CD4-positive, alpha-beta T cell treated with Interleukin-6 for 4 hours (primary cell): ENCODE results near the gene SMC4.
A peak's percentile ranks its signal among the peaks of the same experiment; 100 is the strongest.
"Not testable (repeated sequence)": the region's sequence is repeated elsewhere in the genome, so short reads cannot be mapped to it uniquely, and the experiment has no call there.

Experiments
- DNase-seq: peaks from one replicate; pipeline ENCODE4 v3.0.0-alpha.2; 2020; ENCODE audit warnings: mixed read lengths

Gene SMC4

DNA sequence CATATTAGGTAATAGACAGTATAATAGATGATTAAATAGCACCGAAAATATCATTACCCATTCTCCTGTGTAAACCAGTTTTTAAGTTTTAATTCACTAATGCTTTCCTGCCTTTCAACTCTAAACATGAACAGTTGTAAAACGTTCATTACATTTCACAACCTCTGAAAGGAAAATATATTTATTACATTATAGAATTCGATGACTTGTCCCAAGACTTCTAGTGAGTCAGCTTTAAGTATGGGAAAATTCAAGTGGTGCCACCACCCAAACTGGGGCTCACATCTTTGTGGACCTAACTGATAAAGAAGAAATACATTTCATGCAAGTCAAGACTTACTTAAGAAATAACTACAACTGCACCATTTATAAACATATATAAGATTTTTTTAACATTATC, 48.1 kb downstream of the SMC4 start:
- DNase-seq: no peak

DNA sequence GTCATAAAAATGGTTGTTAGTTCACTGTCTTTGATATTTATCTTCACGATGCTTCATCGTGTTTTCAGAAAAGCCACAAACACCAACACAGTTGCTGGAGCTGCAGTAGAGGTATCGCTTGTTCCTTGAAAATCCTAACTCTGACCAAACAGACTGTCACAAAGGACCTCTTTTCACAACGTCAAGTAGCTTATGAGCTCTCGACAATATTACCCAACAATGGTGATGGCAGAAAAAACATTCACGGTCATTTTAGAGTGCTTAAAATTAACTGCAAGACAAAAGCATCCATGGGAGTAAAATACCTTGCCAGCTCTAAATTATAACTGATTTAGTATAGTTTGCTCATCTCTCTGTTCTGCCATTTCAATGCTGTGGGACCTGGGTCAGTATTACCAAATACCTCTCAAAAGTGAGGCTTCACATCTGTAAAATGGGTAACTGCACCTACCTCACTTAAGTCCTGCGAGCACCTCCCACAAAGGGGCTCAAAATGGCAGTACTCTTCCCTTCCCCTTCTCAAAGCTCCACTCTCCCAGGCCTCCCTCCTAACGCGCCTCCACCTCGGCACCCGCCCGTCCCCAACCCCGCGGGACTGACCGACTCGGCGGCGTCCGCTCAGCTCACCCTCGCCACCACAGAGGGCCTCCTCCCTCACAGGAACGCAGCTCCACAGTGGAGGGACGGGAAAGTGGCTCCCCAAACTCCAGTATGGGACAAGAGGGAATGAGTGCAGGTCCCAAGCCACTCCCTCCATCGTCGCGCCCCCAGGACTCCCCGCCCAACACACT, 49.6 kb downstream of the SMC4 start:
- no peak for DNase-seq

DNA sequence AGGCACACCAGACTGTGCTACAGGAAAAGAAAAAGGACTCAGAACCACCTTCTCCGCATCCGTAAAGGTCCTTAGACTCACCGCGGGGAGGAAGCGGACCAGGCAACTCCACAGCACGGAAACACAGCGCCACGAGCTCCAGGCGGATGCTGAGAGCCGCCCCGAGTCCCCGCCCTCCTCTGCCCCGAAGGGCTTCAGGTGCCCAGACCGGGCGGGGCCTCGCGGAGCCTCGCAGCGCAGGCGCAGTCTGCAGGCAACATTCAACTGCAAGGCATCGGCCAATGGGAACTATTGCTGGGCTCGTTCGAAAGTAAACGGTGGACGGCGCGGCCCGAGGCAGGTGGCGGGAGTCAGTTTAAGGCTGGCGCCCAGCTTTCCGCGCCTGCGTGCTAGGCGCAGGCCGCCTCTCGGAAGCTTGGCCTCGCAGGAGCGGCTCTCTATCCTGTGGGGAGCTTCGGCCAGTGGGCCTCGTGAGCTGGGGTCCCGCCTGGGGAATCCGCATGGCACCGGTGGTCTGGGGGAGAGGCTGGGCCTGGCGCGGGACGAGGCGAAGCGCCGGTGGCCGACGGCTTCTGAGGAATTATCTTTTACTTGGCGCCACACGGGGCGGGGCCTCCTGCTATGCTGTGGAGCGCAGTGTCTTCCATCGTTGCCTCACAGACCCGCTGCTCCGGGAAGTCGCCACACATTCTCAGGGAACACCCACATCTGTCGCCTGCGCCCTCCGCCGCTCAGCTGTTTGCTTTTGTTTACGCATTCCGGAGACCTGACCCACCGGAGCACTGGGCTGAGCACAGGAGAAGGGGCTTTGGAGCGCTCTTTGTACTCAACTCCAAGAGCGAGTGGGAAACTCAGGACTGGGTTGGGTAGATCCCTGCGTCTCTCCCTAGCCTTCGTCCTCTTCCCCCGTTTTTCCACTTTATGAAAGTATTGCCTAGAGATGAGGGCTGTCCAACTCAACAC, 50.5 kb downstream of the SMC4 start, which contains the start of gene TRIM59:
TRIM59 (minus strand) TSS at position 151 of the 963 bp plus-strand sequence. CDS start 10,603 bp downstream, outside the sequence.
- peak; percentile 99 for DNase-seq

DNA sequence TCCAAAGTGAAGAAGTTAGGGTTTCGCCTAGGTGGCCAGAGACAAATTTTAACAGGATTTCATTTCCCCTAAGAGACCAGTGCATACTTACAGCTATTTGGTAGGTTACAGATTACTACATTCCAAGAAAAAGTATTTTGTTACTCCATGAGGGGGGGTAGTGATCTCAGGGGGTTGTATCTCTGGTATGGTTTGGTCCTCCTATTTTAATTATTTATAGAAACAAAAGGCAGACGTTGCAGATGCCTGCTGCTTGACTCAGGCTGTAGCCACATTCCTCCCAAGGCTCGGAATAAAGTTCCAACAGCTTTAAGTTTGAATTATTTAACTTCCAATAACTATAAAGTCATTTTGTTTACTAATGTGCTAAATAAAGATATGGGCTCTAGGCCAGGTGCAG, 51.4 kb downstream of the SMC4 start:
- no peak for DNase-seq

DNA sequence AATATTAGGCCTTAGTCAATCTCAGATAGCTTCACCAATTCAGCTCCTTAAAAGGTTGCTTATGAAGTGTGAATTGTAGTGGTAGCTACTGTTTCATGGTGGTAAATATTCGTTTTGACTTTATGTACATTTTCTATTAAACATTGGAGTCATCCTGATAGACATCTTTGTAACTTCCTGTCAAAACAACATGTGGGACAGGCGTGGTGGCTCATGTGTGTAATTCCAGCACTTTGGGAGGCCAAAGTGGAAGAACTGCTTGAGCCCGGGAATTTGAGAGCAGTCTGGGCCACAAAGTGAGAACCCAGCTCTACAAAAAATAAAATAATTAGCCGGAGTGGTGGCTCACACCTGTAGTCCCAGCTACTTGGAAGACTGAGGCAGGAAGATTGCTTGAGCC, 52.2 kb downstream of the SMC4 start:
- DNase-seq: no peak

- not testable (repeated sequence) for DNase-seq
Observed at GRCh38 chr3:160452251-160452650, 52.8 kb downstream of the SMC4 start.

- no peak for DNase-seq
Observed at GRCh38 chr3:160454995-160455394, 55.5 kb downstream of the SMC4 start.

DNA sequence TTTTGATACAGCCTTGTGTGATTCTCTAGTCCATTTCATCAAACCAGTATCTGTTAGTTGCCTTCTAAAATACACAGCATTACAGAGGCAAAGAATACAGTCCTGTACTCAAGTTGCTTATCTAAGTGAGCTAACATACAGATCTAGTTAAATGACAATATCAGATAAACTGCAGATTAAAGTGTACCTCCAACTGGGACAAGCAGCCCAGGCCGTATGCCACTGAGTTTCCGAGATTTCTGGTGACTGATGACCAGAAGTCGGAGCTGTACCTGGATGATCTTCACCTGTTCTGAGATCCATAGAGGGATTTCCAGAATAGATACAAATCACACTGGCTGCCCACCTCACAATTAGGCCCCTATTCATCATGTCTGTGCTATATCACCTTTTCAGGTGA, 56.4 kb downstream of the SMC4 start:
- DNase-seq: no peak

DNA sequence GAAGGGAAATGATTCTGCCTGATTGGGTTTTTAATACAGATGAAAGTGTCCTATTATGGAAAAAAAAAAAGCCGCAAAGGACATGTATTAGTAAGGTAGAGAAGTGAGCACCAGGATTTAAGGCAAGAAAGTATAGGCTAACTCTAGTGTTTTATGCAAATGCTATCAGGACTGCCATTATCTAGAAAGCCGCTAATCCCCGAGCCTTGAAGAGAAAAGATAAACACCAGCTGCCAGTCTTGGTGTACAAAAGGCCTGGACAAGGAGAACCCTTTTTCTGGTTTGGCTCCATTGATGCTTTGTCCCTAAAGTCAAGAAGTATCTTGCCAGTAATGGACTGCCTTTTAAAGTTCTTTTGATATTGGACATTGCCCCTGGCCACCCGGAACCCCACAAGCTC, 58.7 kb downstream of the SMC4 start:
- no peak for DNase-seq

- no peak for DNase-seq
Observed at GRCh38 chr3:160459450-160459970, 60.1 kb downstream of the SMC4 start.

DNA sequence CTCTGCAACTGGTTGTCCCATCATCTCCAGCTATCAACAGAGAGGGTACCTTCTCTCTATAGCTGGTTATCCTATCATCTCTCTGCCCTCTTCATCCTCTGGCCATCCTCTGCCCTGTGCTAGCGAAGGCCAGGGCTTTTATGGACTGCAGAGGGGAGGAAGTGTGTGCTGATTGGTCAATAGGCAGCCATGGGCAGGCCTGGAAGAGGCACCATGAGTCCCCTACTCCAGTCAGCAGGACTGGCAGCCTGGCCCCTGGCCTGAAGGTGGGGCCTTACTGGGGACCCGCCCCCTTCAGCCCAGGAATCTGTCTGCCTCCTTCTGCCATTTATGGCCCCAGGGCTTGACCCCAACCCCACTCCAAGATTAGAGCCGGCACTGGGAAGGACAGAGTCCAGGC, 60.6 kb downstream of the SMC4 start:
- DNase-seq: no peak

DNA sequence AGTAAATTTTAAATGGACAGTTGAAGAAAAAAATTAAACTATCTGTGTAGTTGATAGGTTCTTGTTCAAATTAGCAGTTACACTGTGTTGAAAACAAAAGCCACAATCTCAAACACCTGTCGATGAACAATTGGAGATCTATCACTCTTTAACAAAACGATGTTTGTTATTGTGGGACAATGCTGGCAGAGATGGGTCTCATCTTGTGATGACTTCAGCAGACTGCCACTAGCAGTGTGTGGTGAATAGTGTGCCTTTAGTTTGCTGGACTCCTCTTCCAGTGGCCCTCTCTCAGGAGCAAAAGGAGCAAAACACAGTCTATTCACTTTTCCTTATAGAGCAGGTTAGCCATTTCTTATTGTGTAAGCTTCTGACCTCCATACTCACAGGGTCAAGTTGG, 64.9 kb downstream of the SMC4 start:
- DNase-seq: no peak

DNA sequence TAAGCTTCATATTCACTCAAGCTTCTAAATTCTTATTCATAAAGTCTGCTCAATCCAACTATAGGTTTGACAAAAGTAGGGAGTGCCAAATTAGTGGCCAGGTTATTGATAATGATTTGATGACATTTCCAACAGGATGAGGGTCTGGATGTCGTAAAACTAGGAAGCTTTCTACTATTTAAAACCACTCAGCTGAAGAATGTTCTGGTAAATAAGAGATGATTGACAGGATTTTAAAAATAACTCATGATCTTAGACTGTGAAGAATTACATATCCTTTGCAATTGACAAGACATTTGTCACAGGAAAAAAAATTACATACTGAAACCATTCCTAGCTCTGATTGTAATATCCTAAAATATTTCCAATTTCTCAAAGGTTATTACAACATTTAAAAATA, 65.5 kb downstream of the SMC4 start:
- DNase-seq: no peak

DNA sequence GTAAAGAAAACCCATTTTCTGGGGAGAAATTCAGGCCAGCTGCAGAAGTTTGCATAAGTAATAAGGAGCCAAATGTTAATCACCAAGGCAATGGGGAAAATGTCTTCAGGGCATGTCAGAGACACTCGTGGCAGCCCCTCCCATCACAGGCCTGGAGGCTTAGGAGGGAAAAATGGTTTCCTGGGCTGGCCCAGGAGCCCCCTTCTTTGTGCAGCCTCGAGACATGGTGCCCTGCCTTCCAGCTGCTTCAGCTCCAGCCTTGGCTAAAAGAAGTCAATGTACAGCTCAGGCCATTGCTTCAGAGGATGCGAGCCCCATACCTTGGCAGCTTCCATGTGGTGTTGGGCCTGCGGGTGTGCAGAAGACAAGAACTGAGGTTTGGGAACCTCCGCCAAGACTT, 70.7 kb downstream of the SMC4 start:
- no peak for DNase-seq

GRCh38 chr3:160471892-160472291, 72.4 kb downstream of the SMC4 start:
- DNase-seq: no peak

DNA sequence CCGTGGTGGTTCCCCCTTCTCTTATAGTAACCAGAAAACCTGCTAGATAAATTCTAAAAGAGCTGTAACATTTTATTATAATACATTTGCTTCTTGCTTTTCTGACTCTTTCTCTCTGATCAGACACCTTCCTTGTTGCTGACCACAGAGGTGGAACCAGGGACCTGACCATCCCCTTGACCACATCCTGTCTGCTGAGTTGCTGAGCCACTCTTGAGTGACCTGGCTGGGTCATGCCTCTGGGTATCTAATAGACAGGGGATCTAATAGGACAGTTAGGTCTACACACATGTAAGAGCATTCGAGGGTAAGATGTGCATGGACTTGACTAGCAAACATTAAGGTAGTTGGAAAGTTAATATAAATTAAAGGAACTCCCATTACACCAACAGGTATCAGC, 72.9 kb downstream of the SMC4 start:
- no peak for DNase-seq

DNA sequence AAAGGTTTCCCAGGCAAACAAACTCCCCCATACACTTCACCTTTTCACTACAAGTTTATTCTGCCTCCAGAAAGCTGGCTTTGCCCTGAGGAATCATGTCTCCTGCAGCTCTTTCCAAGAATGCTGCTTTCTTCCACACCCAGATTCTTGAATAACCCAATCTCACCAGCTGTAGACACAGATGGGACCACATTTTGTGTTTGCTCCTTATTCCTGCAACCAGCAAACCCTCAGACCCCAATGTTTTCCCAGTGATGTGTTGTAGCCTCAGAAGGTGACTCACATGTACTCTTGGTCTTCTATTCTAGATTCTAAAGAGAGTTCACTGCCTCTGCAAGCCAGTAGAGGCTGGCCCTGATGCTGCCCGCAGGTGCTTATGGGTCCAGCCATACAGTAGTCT, 73.8 kb downstream of the SMC4 start:
- DNase-seq: no peak

- no peak for DNase-seq
Observed at GRCh38 chr3:160473978-160474377, 74.5 kb downstream of the SMC4 start.

- no peak for DNase-seq
Observed at GRCh38 chr3:160474416-160474838, 75.0 kb downstream of the SMC4 start.

DNA sequence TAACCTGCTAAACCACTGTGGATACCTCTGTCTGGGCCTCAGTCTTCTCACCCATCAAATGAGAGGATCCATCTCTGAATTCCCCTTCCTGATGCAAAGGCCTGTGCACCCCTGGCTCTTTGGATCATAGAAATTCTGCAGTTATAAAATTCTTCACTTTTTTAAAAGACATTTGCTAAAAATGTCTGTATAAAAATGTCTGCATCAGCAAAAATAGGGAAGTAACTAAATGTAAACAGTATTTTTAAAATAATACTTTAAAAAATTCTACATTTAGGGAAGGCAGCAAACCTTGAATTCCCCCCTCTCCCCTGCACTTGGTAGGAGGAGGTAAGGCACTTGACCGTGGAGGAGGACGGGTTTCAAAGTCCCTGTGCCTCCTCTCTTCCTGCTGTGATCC, 75.7 kb downstream of the SMC4 start:
- DNase-seq: no peak

DNA sequence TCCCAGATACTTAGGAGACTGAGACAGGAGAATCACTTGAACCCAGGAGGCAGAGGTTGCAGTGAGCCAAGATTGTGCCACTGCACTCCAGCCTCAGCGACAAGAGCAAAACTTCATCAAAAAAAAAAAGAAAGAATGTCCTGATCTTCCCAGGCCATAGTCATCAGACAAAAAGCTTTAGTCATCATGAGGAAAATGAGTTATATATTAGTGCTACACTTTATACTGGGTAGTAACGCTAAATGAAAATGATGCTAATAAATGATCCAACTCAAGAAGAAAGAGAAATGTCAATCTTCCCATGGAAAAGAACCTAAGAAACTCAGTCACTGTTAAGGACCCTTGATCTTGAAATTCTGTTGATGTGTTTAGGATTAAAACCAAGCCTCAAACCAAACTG, 76.4 kb downstream of the SMC4 start:
- no peak for DNase-seq

- no peak for DNase-seq
Observed at GRCh38 chr3:160477750-160478149, 78.3 kb downstream of the SMC4 start.

DNA sequence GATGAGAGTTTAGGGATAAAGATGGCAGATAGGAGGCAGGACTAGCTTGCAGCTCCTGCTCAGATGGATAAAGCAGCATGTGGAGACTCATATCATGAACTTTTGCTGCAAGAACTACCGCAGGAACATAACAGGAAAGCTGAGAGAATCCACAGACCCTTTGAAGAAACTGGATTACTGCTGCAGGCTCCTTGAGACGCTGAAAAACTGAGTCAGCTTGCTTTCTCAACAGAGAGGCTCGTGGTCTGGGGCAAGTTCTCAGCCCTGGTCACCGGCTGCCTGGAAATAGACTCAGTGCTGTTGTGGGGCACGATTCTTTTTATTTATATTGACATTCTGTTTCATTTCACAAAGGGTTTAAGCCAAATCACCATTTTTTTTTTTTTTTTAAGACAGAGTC, 78.9 kb downstream of the SMC4 start:
- DNase-seq: no peak

DNA sequence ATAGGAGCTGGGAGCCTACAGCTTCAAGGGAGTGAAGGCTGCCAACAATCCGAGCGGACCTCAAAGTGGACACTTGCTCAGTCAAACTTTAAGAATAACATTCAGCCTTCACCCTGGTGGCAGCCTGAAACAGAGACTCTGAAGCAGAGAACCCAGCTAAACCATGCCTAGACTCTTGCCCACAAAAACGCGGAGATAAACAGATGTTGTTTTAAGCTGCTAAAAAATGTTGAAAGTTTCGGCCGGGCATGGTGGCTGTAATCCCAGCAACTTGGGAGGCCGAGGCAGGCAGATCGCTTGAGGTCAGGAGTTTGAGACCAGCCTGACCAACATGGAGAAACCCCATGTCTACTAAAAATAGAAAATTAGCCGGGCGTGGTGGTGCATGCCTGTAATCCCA, 79.9 kb downstream of the SMC4 start:
- no peak for DNase-seq
